GM12878 (cell line): ENCODE measurements around the gene SAMD4A. TPM values are rescaled to one million over a fixed set of nuclear protein-coding genes. Genes with fewer than 3 reads are reported as not detected.

Experiments used
- ATAC-seq: fragments of 200-7000 bp; cut with Tn5 transposase; 3 replicates; pipeline ENCODE4 v1.9.1; 2020; ENCODE audit warnings: mild to moderate bottlenecking, moderate library complexity
- BruUV-seq: library from RNA; stranded (reverse); fragments of 400-500 nt; replicated peaks from 2 replicates; lab custom pipeline; 2021; lab: Mats Ljungman, UMichigan
- CTCF ChIA-PET: fragments of 300-600 bp; sonication (Branson Sonifier 250); formaldehyde crosslinking; extraction: SDS; loops from one replicate; lab custom pipeline; 2021; ENCODE audit warnings: inconsistent platforms; lab: Yijun Ruan, JAX
- POLR2A ChIA-PET: fragments of 350-600 bp; formaldehyde crosslinking; extraction: SDS; loops from one replicate; lab custom pipeline; 2021; ENCODE audit warnings: inconsistent platforms; lab: Charles Lee
- RAD21 ChIA-PET: fragments of 300-600 bp; sonication (Branson Sonifier 250); formaldehyde crosslinking; loops from one replicate; lab custom pipeline; 2023; ENCODE audit warnings: antibody characterized with exemption; ENCODE audit not compliant: unreplicated experiment; lab: Charles Lee
- SMC1A ChIA-PET: fragments of 300-600 bp; sonication (Branson Sonifier 250); formaldehyde crosslinking; loops from one replicate; lab custom pipeline; 2023; ENCODE audit not compliant: unreplicated experiment, uncharacterized antibody; lab: Charles Lee
- DNase-seq: peaks from one replicate; pipeline ENCODE4 v3.0.0-alpha.2; 2011; ENCODE audit warnings: low read depth, low spot score
- FAIRE-seq: peaks from 3 replicates; lab custom pipeline; 2011; peaks lifted over from hg19 to GRCh38; lab: Jason Lieb, UNC
- H2AFZ ChIP-seq: 2 replicates; pipeline ENCODE4 v1.6.0; 2011; ENCODE audit warnings: low read depth, low read length, control low read depth; ENCODE audit not compliant: control insufficient read depth
- H3K27ac ChIP-seq: 2 replicates; pipeline ENCODE4 v1.5.1; 2011; ENCODE audit warnings: control low read depth; ENCODE audit not compliant: control insufficient read depth, insufficient read depth
- H3K27me3 ChIP-seq, 2 experiments: replicated peaks in 1 of 2; 2 replicates each; pipeline versions ENCODE4 v1.6.0 to v1.6.1; 2011; ENCODE audit warnings: low read length in 1 of 2; ENCODE audit not compliant: control insufficient read depth in 2 of 2, insufficient read depth in 2 of 2
- H3K36me3 ChIP-seq, 2 experiments: 2 replicates each; pipeline ENCODE4 v1.5.1; 2011; ENCODE audit warnings: low read length in 1 of 2; ENCODE audit not compliant: control insufficient read depth in 2 of 2, insufficient read depth in 2 of 2
- H3K4me1 ChIP-seq: 2 replicates; pipeline ENCODE4 v1.6.1; 2011; ENCODE audit warnings: mild to moderate bottlenecking, low read length, moderate library complexity, mixed read lengths; ENCODE audit not compliant: control insufficient read depth, insufficient read depth
- H3K4me2 ChIP-seq: 2 replicates; pipeline ENCODE4 v1.6.0; 2011; ENCODE audit warnings: control low read depth; ENCODE audit not compliant: control insufficient read depth, insufficient read depth
- H3K4me3 ChIP-seq: fragments of 200-600 bp; sonication (generic); 2 replicates; pipeline ENCODE4 v1.5.1; 2016
- H3K79me2 ChIP-seq: 2 replicates; pipeline ENCODE4 v1.6.0; 2011; ENCODE audit warnings: low read length; ENCODE audit not compliant: control insufficient read depth, insufficient read depth
- H3K9ac ChIP-seq: 2 replicates; pipeline ENCODE4 v1.8.0; 2011; ENCODE audit warnings: low read length, control low read depth, mixed read lengths; ENCODE audit not compliant: control insufficient read depth, insufficient read depth
- H3K9me3 ChIP-seq: replicated peaks from 3 replicates; pipeline ENCODE4 v1.5.1; 2011; ENCODE audit warnings: mild to moderate bottlenecking, low read length; ENCODE audit not compliant: control insufficient read depth, insufficient read depth
- H4K20me1 ChIP-seq: 2 replicates; pipeline ENCODE4 v1.6.0; 2011; ENCODE audit not compliant: control insufficient read depth, insufficient read depth
- CEBPZ ChIP-seq: fragments of 150-350 bp; IDR thresholded peaks from 2 replicates; pipeline ENCODE4 v1.6.1; 2016; ENCODE audit warnings: low read depth, low read length
- IRF3 ChIP-seq: fragments of 450-650 bp; IDR thresholded peaks from 2 replicates; pipeline ENCODE4 v1.6.1; 2014; ENCODE audit warnings: mild to moderate bottlenecking
- WGBS: methylation state at CpG from one replicate; pipeline ENCODE4 v1.1.6; 2016; ENCODE audit warnings: low lambda C conversion rate; ENCODE audit not compliant: insufficient replicate concordance, insufficient coverage; ENCODE audit errors: missing lambda C conversion rate; 5-methylcytosine and 5-hydroxymethylcytosine counted together
- in situ Hi-C: fragments of 300-500 bp; cut with MboI; formaldehyde crosslinking; loops from 9 replicates; pipeline ENCODE4 v1.14.3; 2018; ENCODE audit warnings: mixed read lengths
- intact Hi-C: fragments of 100-400 bp; cut with micrococcal nuclease; formaldehyde crosslinking; loops from one replicate; pipeline ENCODE4 v1.14.2; 2022; ENCODE audit not compliant: unreplicated experiment
- polyA plus RNA-seq, 11 experiments: library from polyadenylated mRNA; depleted of rRNA in 4 of 11; unstranded in 6 of 11; stranded (reverse) in 5 of 11; fragments of >200 nt; fragmentation: Nextera tagmentation in 4 of 11; fragmentation: Illumina TruSeq in 1 of 11; extraction: Ambion mirVana in 4 of 11; extraction: Trizol in 1 of 11; gene quantifications; 1 replicate in 1 of 11; 2 replicates in 10 of 11; pipeline versions ENCODE4 v1.2.1 to v1.2.3, GENCODE V29; 2011 to 2016; ENCODE audit warnings: inconsistent platforms in 2 of 11, missing spikeins in 2 of 11, low read depth in 1 of 11
- total RNA-seq, 4 experiments: library from RNA; depleted of rRNA in 3 of 4; stranded (reverse); fragments of >200 nt in 3 of 4; fragmentation: Illumina TruSeq in 1 of 4; extraction: Trizol in 1 of 4; gene quantifications; 2 replicates each; pipeline versions ENCODE4 v1.2.1 to v1.2.3, GENCODE V29; 2013 to 2021

SAMD4A gene
- total and polyA plus RNA-seq, 10 of the 15 experiments (the other 5 are each of a cell fraction or from before 2014, with no cell fraction given): 0.05 to 0.56 (median 0.31) TPM

- in situ Hi-C loops: no loop called here
- no peaks in the 10 kb centered on the region for H3K27me3 ChIP-seq
- POLR2A ChIA-PET: no interaction called here
Observed at GRCh38 chr14:54582334-54582733, 15.4 kb downstream of the SAMD4A start.

More at GRCh38 chr14:54582334-54582733, 15.4 kb downstream of the SAMD4A start:
- Histone ChIP-seq H3K9ac (no peak overlapping the region), H3K9me3 (no peaks in the 10 kb centered on the region), H4K20me1 (no peaks in the 10 kb centered on the region), H3K4me1 (no peaks in the 10 kb centered on the region), H3K36me3 (no peaks in the 10 kb centered on the region), H3K27ac (no peak overlapping the region), H3K4me2 (no peak overlapping the region), H3K79me2 (no peaks in the 10 kb centered on the region), H3K4me3 (no peak overlapping the region), H2AFZ (no peak overlapping the region)
- intact Hi-C loops: no loop called here
- no TSS peak for BruUV-seq
- no peak for ATAC-seq
- WGBS: 95% methylated on average over 7 of the region's 7 CpGs
- no peak for TF ChIP-seq IRF3
- no peak for TF ChIP-seq CEBPZ
- ChIA-PET SMC1A (interaction anchor here (0.9 to 2.4 kb wide), 6 partner anchors 8 to 61 kb away, joined by 3 to 10 read pairs (median 4); partner anchors contain the start of gene SAMD4A), CTCF (interaction anchor here (0.9 to 1.5 kb wide), 9 partner anchors 8 to 194 kb away, joined by 3 to 6 read pairs (median 4); no protein-coding TSS in a partner anchor), RAD21 (interaction anchor here (1.2 kb wide), 1 partner anchor 60 kb away, joined by 3 read pairs; no protein-coding TSS in a partner anchor)
- no peak for FAIRE-seq
- no peak for DNase-seq
